Transverse colon (tissue), 4 donors: Measurements from ENCODE around the gene PTPRA.

Source experiments
- POLR2AphosphoS5 ChIP-seq, 3 donors: sonication (generic); formaldehyde crosslinking; IDR thresholded peaks; one replicate each; pipeline ENCODE4 v1.6.1; 2016; ENCODE audit warnings: antibody characterized with exemption in 3 of 3
- TF ChIP-seq, protein P1 (sequence below), 5 experiments: fragments of 200-600 bp in 3 of 5; fragments of 450-650 bp in 2 of 5; sonication (generic) in 3 of 5; IDR thresholded peaks; 1 replicate in 2 of 5; 2 replicates in 3 of 5; pipeline ENCODE4 v1.5.1; 2016 to 2017; ENCODE audit warnings: antibody characterized with exemption in 5 of 5, inconsistent platforms in 3 of 5, mild to moderate bottlenecking in 2 of 5, moderate library complexity in 1 of 5

DNA sequence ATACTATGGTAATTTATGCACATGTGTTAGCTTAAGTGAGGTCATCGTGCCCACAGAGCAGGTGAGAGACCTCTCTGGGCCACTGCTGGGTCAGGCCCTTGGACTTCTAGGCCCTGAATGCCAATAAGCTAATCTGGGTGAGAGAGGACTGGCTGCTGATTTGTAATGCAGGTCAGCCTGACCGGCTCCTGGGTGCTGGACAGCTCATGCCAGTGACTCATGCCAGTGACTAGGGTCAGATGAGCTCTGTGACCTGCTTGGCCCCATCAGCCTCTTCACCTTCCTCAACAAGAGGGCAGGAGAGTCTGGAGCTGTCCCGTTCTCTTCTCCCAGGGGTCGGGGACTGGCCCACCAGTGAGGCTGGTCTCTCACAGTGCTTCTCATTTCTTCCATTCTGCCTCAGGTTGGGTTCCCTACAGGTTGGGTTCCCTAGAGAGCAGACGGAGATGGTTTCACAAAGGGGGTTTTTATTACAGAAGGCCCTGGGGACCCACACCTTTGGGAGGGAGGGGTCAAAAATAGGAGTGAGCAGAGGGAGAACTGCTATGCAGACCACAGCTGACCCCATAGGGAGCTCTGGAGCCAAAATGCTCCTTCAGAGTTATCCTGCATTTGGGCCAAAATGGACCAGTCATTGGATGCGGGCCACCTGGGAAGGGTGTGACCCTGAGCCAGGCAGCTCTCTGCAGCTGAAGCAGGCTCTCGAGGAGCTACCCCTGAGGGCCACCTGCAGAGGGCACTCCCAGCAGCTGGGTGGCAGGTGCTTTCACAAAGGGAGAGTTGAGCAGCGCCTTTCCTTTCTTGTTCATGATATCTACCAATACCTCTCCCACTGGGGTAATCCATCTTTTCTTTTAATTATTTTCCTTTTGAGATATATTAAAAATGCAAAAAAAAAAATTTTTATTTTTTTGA is 196.0 kb downstream of the PTPRA start:
- TF ChIP-seq, protein P1, sequence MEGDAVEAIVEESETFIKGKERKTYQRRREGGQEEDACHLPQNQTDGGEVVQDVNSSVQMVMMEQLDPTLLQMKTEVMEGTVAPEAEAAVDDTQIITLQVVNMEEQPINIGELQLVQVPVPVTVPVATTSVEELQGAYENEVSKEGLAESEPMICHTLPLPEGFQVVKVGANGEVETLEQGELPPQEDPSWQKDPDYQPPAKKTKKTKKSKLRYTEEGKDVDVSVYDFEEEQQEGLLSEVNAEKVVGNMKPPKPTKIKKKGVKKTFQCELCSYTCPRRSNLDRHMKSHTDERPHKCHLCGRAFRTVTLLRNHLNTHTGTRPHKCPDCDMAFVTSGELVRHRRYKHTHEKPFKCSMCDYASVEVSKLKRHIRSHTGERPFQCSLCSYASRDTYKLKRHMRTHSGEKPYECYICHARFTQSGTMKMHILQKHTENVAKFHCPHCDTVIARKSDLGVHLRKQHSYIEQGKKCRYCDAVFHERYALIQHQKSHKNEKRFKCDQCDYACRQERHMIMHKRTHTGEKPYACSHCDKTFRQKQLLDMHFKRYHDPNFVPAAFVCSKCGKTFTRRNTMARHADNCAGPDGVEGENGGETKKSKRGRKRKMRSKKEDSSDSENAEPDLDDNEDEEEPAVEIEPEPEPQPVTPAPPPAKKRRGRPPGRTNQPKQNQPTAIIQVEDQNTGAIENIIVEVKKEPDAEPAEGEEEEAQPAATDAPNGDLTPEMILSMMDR (IDR thresholded peaks at IDR 0.05) = peak in 3 of 5 experiments; percentile 6 to 14 (median 7)
- TF ChIP-seq POLR2AphosphoS5 (IDR thresholded peaks at IDR 0.05) = no peak
